Measurements from ENCODE around the gene HTRA2. TPM values are rescaled to one million over a fixed set of nuclear protein-coding genes. Genes with fewer than 3 reads are reported as not detected.
A peak's percentile ranks its signal among the peaks of the same experiment; 100 is the strongest.
"Not testable (repeated sequence)": the region's sequence is repeated elsewhere in the genome, so short reads cannot be mapped to it uniquely, and the experiment has no call there.

HTRA2 gene
- 28.8 TPM for polyA plus RNA-seq (ENCODE audit: insufficient read length)

- DNase-seq (ENCODE audit: low read depth), result peak; percentile 96
These were observed at the start of gene HTRA2, which contains the start of gene AUP1 for GRCh38 chr2:74529357-74530238. HTRA2 (plus strand) TSS chr2:74529933; CDS start chr2:74530007, 74 bp downstream. AUP1 (minus strand) TSS chr2:74529706; CDS start chr2:74529629, 77 bp downstream.

DNA sequence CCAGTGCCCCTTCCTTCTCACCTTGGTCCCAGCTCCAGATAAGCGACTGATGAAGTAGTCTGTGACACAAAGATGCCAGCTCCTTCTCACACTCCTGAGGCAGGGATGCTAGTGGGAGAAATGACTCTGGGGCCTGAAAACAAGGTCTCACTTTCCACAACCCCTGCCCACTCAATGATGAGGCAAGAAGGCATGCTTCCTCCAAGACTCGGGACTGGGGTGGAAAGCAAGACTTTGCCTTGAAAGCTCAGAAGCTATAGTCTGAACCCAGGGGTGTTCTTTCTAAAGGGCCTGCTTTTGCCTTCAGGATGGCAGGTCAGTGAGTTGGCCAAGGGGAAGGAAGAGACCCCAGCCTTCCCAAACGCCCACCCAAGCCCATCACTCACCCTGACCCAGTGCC lies 48.3 kb upstream of the HTRA2 start:
- DNase-seq (ENCODE audit: low read depth), result no peak

GRCh38 chr2:74481961-74482800 lies 47.6 kb upstream of the HTRA2 start:
- DNase-seq (ENCODE audit: low read depth), result no peak

DNA sequence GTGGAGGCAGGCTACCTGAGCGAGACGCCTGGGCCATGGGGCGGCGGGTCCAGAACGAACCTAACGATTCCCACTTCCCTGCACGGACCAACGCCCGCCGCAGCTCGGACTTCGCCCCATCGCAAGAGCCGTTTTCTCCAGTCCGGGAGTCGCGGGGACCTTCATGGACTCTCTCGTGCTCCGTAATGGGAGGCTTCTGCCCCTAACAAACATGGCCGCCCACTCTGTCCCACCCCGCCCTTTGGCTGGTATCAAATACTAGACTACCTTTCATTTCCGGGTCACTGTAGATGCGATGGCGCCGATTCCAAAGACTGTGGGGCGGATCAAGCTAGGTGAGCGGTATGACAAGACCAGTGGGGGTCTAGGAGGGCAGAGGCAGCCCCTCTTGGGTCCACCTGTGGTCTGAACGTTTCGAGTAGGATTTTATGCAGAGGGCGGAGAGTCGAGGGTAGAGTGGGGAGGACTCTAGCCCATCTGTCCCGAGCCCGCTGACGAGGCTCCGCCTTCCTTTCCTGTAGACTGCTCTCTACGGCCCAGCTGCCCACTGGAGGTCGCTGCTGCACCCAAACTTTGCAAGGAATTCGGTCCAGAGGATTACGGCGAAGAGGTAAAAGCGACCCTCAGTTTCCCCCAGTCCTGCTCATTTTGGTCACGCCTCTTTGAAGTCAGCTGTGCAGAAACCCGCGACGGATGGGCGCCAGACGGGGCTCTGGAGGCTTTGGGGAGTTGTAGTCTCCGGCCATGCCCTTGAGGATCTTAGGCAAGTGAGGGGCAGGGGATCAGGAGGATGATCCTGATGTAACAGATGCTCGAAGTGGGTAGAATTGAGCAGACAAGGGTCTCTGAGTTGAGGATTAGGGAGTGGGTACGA lies 46.7 kb upstream of the HTRA2 start, which contains the start of the genes CCDC142 and TTC31:
Gene CCDC142 (minus strand): TSS at position 198 of the 874 bp plus-strand sequence. CDS start 161 bp downstream, at position 37.
Gene TTC31 (plus strand): TSS at position 281 of the 874 bp plus-strand sequence. CDS start 15 bp downstream, at position 296.
- DNase-seq (ENCODE audit: low read depth), result peak; percentile 93

GRCh38 chr2:74483675-74484164 lies 46.0 kb upstream of the HTRA2 start:
- not testable (repeated sequence) for DNase-seq (ENCODE audit: low read depth)

DNA sequence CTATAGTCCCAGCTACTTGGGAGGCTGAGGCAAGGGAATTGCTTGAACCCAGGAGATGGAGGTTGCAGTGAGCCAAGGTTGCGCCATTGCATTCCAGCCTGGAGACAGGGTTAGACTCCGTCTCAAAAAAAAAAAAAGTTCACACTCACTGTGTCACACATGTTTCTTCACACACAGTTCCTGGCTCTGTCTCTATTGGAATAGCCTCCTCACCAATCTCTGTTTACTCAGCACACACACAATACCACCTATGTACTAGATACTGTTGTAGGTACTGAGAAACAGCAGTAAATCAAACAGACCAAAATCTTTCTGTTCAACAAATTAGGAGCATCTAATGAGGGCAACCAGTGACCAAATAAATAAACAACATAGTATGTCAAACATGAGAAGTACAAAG lies 43.6 kb upstream of the HTRA2 start:
- no peak for DNase-seq (ENCODE audit: low read depth)

- no peak for DNase-seq (ENCODE audit: low read depth)
These were observed 40.9 kb upstream of the HTRA2 start for GRCh38 chr2:74488643-74489481.

DNA sequence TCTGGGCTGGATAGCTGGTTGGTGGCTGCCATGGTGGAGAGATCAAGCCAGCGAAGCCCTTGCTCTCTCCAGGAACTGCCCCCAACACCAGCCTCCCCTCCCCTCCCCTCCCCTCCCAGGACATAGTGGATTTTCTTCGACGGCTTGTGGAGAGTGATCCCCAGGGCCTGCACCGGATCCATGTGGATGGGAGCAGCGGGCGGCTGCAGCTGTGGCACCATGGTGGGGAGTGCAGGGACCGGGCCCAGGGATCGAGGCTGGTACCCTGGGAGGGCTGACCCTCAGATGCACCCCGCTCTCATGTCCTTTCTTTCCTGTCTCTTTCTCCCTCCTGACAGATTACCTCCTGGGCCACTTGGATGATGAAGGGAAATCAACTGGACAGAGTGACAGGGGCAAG lies 39.8 kb upstream of the HTRA2 start:
- no peak for DNase-seq (ENCODE audit: low read depth)

DNA sequence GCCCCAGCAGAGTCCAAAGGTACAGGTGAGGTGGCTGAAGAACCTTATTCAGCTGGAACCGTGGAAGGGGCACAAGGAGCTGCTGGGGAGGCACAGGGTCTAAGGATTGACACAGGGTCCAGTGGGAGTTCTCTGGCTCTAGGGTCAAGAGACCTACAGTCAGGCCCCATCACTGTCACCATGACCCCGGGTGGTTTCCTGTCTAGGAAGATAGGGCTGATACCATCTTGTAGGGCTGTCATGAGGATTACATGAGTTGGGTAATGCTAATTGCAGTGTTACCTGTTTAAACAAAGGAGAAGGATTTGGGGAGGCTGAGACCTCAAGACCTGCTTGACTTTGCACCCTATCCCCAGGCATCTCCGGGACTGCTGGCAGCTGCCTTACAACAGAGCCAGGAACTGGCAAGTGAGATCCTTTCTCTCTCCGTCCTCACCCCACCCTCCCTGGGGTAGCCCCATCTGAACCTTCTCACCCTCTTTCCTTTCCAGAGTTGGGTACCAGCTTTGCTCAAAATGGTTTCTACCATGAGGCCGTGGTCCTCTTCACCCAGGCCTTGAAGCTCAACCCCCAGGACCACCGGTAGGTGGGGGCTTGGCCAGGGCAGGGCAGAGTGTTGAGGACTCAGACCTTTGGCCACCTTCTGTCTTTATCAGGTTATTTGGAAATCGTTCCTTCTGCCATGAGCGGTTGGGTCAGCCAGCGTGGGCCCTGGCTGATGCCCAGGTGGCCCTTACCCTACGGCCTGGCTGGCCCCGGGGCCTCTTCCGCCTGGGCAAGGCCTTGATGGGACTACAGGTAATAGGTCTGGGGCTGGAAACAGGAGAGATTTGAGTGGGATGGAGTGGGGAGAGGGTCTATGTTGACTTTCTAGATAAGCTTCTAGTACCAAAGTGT lies 37.8 kb upstream of the HTRA2 start:
- DNase-seq (ENCODE audit: low read depth), result no peak

GRCh38 chr2:74493546-74493945 lies 36.2 kb upstream of the HTRA2 start:
- DNase-seq (ENCODE audit: low read depth), result no peak

GRCh38 chr2:74495440-74495839 lies 34.3 kb upstream of the HTRA2 start:
- no peak for DNase-seq (ENCODE audit: low read depth)

DNA sequence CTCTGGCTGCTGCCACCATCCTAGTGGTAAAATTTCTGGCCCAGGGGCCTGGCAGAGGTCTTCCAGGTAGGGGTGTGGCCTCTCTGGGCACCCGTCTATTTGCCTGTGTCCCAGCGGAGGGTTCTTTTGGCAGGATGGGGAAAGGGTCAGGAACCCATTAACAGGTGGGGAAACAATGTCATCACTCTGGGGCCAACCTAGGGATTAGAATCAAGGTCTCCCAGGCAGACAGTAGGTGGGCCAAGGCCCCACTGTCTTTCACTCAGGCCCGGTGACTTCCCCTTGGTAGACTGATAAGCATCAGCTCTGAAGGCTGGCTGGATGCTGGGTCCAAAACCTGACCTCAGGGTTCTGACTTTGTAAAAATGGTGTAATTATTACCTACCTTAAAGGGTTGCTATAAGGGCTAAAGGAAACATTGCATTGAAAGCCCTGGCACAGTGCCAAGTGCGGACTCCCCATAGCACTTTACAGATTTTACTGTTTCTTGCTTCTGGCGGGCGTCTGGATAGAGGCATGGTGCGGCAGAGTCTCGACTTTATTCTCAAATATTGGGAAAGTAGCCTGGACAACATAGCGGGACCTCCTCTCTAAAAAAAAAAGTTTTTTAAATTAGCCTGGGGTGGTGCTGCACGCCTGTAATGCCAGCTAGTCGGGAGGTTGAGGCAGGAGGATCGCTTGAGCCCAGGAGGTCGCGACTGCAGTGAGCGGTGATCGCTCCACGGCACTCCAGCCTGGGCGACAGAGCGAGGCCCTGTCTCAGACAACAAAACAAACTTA lies 32.5 kb upstream of the HTRA2 start:
- no peak for DNase-seq (ENCODE audit: low read depth)

- DNase-seq (ENCODE audit: low read depth), result no peak
These were observed 31.8 kb upstream of the HTRA2 start for GRCh38 chr2:74497777-74498499.

GRCh38 chr2:74498500-74499266 lies 31.1 kb upstream of the HTRA2 start:
- DNase-seq (ENCODE audit: low read depth), result no peak

GRCh38 chr2:74499267-74499939 lies 30.3 kb upstream of the HTRA2 start, which contains the start of gene LBX2:
LBX2 (minus strand) TSS chr2:74499603; CDS start chr2:74499537, 66 bp downstream.
- no peak for DNase-seq (ENCODE audit: low read depth)

All from forelimb muscle (tissue), 1 donor.